ENCODE data around the gene BCL3.

- TF ChIP-seq, protein P1, sequence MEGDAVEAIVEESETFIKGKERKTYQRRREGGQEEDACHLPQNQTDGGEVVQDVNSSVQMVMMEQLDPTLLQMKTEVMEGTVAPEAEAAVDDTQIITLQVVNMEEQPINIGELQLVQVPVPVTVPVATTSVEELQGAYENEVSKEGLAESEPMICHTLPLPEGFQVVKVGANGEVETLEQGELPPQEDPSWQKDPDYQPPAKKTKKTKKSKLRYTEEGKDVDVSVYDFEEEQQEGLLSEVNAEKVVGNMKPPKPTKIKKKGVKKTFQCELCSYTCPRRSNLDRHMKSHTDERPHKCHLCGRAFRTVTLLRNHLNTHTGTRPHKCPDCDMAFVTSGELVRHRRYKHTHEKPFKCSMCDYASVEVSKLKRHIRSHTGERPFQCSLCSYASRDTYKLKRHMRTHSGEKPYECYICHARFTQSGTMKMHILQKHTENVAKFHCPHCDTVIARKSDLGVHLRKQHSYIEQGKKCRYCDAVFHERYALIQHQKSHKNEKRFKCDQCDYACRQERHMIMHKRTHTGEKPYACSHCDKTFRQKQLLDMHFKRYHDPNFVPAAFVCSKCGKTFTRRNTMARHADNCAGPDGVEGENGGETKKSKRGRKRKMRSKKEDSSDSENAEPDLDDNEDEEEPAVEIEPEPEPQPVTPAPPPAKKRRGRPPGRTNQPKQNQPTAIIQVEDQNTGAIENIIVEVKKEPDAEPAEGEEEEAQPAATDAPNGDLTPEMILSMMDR (IDR thresholded peaks at IDR 0.05): no peak
- TF ChIP-seq SP1 (CRISPR knock-in tag; conservative IDR thresholded peaks at IDR 0.05) (no peak), KAT7 (CRISPR knock-in tag; IDR thresholded peaks at IDR 0.05; ENCODE audit: borderline replicate concordance) (no peak), JUN (CRISPR knock-in tag; IDR thresholded peaks at IDR 0.05) (no peak), USF2 (CRISPR knock-in tag; IDR thresholded peaks at IDR 0.05) (no peak), STAT6 (CRISPR knock-in tag; conservative IDR thresholded peaks at IDR 0.05; ENCODE audit: low read depth) (no peak), SMAD4 (CRISPR knock-in tag; IDR thresholded peaks at IDR 0.05) (no peak), TEAD4 (CRISPR knock-in tag; IDR thresholded peaks at IDR 0.05) (no peak), FOXP4 (CRISPR knock-in tag; IDR thresholded peaks at IDR 0.05) (no peak)
- TF ChIP-seq, protein P2, sequence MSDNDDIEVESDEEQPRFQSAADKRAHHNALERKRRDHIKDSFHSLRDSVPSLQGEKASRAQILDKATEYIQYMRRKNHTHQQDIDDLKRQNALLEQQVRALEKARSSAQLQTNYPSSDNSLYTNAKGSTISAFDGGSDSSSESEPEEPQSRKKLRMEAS (CRISPR knock-in tag; IDR thresholded peaks at IDR 0.05): no peak
Observed at GRCh38 chr19:44762038-44762437, 13.5 kb downstream of the BCL3 start.

All from WTC11 (cell line).